ENCODE results near the gene EVC.
A peak's percentile ranks its signal among the peaks of the same experiment; 100 is the strongest.

EVC gene

GRCh38 chr4:5703831-5704230, 7.2 kb upstream of the EVC start:
- Mint-ChIP-seq H3K27ac (no peak overlapping the region), H3K27me3 (peaks cover 17% of the 10 kb centered on the region), H3K36me3 (peaks cover 5% of the 10 kb centered on the region), H3K4me1 (ENCODE audit: low read depth) (peaks cover 9% of the 10 kb centered on the region), H3K4me3 (no peak overlapping the region), H3K9me3 (ENCODE audit: low read depth) (no peaks in the 10 kb centered on the region)

GRCh38 chr4:5704276-5704675, 6.7 kb upstream of the EVC start:
- Mint-ChIP-seq H3K36me3 (peaks cover 5% of the 10 kb centered on the region), H3K27ac (no peak overlapping the region), H3K4me3 (no peak overlapping the region), H3K9me3 (ENCODE audit: low read depth) (no peaks in the 10 kb centered on the region), H3K27me3 (peaks cover 17% of the 10 kb centered on the region), H3K4me1 (ENCODE audit: low read depth) (peaks cover 9% of the 10 kb centered on the region)

- no peak overlapping the region for H3K4me3 Mint-ChIP-seq
- H3K36me3 Mint-ChIP-seq: peaks cover 5% of the 10 kb centered on the region
- H3K27me3 Mint-ChIP-seq: peaks cover 22% of the 10 kb centered on the region
- peaks cover 13% of the 10 kb centered on the region for H3K4me1 Mint-ChIP-seq (ENCODE audit: low read depth)
- no peaks in the 10 kb centered on the region for H3K9me3 Mint-ChIP-seq (ENCODE audit: low read depth)
- no peak overlapping the region for H3K27ac Mint-ChIP-seq
Observed at GRCh38 chr4:5705647-5706320, 5.2 kb upstream of the EVC start.

GRCh38 chr4:5706486-5707290, 4.3 kb upstream of the EVC start:
- peak overlapping the region; percentile 35 for H3K4me3 Mint-ChIP-seq
- no peak overlapping the region for H3K27ac Mint-ChIP-seq
- H3K9me3 Mint-ChIP-seq (ENCODE audit: low read depth): no peaks in the 10 kb centered on the region
- H3K4me1 Mint-ChIP-seq (ENCODE audit: low read depth): peaks cover 13% of the 10 kb centered on the region
- H3K36me3 Mint-ChIP-seq: peaks cover 5% of the 10 kb centered on the region
- H3K27me3 Mint-ChIP-seq: peaks cover 23% of the 10 kb centered on the region

GRCh38 chr4:5707366-5707765, 3.6 kb upstream of the EVC start:
- Mint-ChIP-seq H3K4me1 (ENCODE audit: low read depth) (peaks cover 17% of the 10 kb centered on the region), H3K27ac (no peak overlapping the region), H3K27me3 (peaks cover 24% of the 10 kb centered on the region), H3K36me3 (no peaks in the 10 kb centered on the region), H3K4me3 (peak overlapping the region; percentile 47), H3K9me3 (ENCODE audit: low read depth) (no peaks in the 10 kb centered on the region)

GRCh38 chr4:5707778-5708448, 3.1 kb upstream of the EVC start:
- peak overlapping the region; percentile 47 for H3K4me3 Mint-ChIP-seq
- H3K4me1 Mint-ChIP-seq (ENCODE audit: low read depth): peaks cover 21% of the 10 kb centered on the region
- H3K36me3 Mint-ChIP-seq: no peaks in the 10 kb centered on the region
- H3K27me3 Mint-ChIP-seq: peaks cover 24% of the 10 kb centered on the region
- H3K9me3 Mint-ChIP-seq (ENCODE audit: low read depth): no peaks in the 10 kb centered on the region
- no peak overlapping the region for H3K27ac Mint-ChIP-seq

GRCh38 chr4:5708449-5709206, 2.4 kb upstream of the EVC start, which contains the start of gene EVC2:
Gene EVC2 (minus strand): TSS chr4:5708559. CDS start chr4:5708513, 46 bp downstream.
- Mint-ChIP-seq H3K4me1 (ENCODE audit: low read depth) (peaks cover 21% of the 10 kb centered on the region), H3K27me3 (peaks cover 24% of the 10 kb centered on the region), H3K4me3 (peak within 1 kb of the TSS; percentile 47), H3K27ac (no peak within 1 kb of the TSS), H3K9me3 (ENCODE audit: low read depth) (no peaks in the 10 kb centered on the region), H3K36me3 (no peaks in the 10 kb centered on the region)

GRCh38 chr4:5709207-5709575, 1.8 kb upstream of the EVC start:
- Mint-ChIP-seq H3K4me3 (no peak overlapping the region), H3K9me3 (ENCODE audit: low read depth) (no peaks in the 10 kb centered on the region), H3K36me3 (peaks cover 3% of the 10 kb centered on the region), H3K4me1 (ENCODE audit: low read depth) (peaks cover 21% of the 10 kb centered on the region), H3K27ac (no peak overlapping the region), H3K27me3 (peaks cover 27% of the 10 kb centered on the region)

- Mint-ChIP-seq H3K36me3 (peaks cover 3% of the 10 kb centered on the region), H3K4me1 (ENCODE audit: low read depth) (peaks cover 21% of the 10 kb centered on the region), H3K9me3 (ENCODE audit: low read depth) (peaks cover 4% of the 10 kb centered on the region), H3K4me3 (peak overlapping the region; percentile 72), H3K27ac (no peak overlapping the region), H3K27me3 (peaks cover 25% of the 10 kb centered on the region)
Observed at GRCh38 chr4:5710065-5710960, 688 bp upstream of the EVC start.

- Mint-ChIP-seq H3K27me3 (peaks cover 21% of the 10 kb centered on the region), H3K9me3 (ENCODE audit: low read depth) (peaks cover 6% of the 10 kb centered on the region), H3K4me1 (ENCODE audit: low read depth) (peaks cover 18% of the 10 kb centered on the region), H3K36me3 (peaks cover 3% of the 10 kb centered on the region), H3K4me3 (peak overlapping the region; percentile 72), H3K27ac (no peak overlapping the region)
Observed at GRCh38 chr4:5711479-5712184, 631 bp downstream of the EVC start.

- Mint-ChIP-seq H3K27ac (no peak overlapping the region), H3K36me3 (peaks cover 3% of the 10 kb centered on the region), H3K4me3 (peak overlapping the region; percentile 72), H3K9me3 (ENCODE audit: low read depth) (peaks cover 6% of the 10 kb centered on the region), H3K4me1 (ENCODE audit: low read depth) (peaks cover 14% of the 10 kb centered on the region), H3K27me3 (peaks cover 14% of the 10 kb centered on the region)
Observed at GRCh38 chr4:5712517-5712916, 1.5 kb downstream of the EVC start.

GRCh38 chr4:5712931-5713330, 1.9 kb downstream of the EVC start:
- no peak overlapping the region for H3K27ac Mint-ChIP-seq
- H3K9me3 Mint-ChIP-seq (ENCODE audit: low read depth): peaks cover 9% of the 10 kb centered on the region
- H3K27me3 Mint-ChIP-seq: peaks cover 14% of the 10 kb centered on the region
- H3K36me3 Mint-ChIP-seq: peaks cover 3% of the 10 kb centered on the region
- peaks cover 12% of the 10 kb centered on the region for H3K4me1 Mint-ChIP-seq (ENCODE audit: low read depth)
- no peak overlapping the region for H3K4me3 Mint-ChIP-seq

- Mint-ChIP-seq H3K4me3 (no peak overlapping the region), H3K36me3 (peaks cover 3% of the 10 kb centered on the region), H3K27me3 (peaks cover 14% of the 10 kb centered on the region), H3K9me3 (ENCODE audit: low read depth) (peaks cover 9% of the 10 kb centered on the region), H3K4me1 (ENCODE audit: low read depth) (peaks cover 12% of the 10 kb centered on the region), H3K27ac (no peak overlapping the region)
Observed at GRCh38 chr4:5713861-5714260, 2.9 kb downstream of the EVC start.

All from activated naive CD8-positive, alpha-beta T cell (primary cell).